ENCODE measurements around the gene PITX1. TPM values are rescaled to one million over a fixed set of nuclear protein-coding genes. Genes with fewer than 3 reads are reported as not detected.

The PITX1 gene
- polyA plus RNA-seq, 1 experiment: 14.3 TPM

DNA sequence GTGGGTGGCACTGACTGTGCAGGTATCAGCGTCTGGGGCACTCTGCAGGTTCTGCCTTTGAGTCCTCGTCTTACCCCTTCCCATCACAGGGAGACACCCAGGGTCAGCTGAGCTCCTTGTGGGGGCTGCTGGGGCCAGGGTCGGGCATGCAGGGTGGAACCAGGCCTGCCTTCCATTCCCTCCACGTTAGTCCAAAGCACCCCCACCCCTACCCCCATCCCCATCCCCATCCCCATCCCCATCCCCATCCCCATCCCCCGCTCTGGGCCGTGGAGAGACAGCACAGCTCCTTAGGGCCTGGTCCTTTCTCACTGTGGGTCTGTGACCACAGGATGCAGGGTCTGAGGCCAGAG, 1.6 kb upstream of the PITX1 start:
- no peaks in the 10 kb centered on the region; the same call in 1 of the 2 replicates for H3K36me3 ChIP-seq (ENCODE audit: control insufficient read depth, insufficient read depth, low read length)
- H3K4me3 ChIP-seq (ENCODE audit: low read depth, low read length): no peak overlapping the region
- TF ChIP-seq, protein P1, sequence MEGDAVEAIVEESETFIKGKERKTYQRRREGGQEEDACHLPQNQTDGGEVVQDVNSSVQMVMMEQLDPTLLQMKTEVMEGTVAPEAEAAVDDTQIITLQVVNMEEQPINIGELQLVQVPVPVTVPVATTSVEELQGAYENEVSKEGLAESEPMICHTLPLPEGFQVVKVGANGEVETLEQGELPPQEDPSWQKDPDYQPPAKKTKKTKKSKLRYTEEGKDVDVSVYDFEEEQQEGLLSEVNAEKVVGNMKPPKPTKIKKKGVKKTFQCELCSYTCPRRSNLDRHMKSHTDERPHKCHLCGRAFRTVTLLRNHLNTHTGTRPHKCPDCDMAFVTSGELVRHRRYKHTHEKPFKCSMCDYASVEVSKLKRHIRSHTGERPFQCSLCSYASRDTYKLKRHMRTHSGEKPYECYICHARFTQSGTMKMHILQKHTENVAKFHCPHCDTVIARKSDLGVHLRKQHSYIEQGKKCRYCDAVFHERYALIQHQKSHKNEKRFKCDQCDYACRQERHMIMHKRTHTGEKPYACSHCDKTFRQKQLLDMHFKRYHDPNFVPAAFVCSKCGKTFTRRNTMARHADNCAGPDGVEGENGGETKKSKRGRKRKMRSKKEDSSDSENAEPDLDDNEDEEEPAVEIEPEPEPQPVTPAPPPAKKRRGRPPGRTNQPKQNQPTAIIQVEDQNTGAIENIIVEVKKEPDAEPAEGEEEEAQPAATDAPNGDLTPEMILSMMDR (IDR thresholded peaks at IDR 0.05; ENCODE audit: insufficient read depth, low read depth, low read length): no peak
- CTCF ChIA-PET: interaction anchor here (1.2 kb wide), 1 partner anchor 308 kb away, joined by 5 read pairs; no protein-coding TSS in a partner anchor
- peaks cover 33% of the 10 kb centered on the region for H3K27me3 ChIP-seq (ENCODE audit: control insufficient read depth, insufficient read depth, low read length)
- POLR2A ChIA-PET: interaction anchor here (0.6 kb wide), 1 partner anchor 104 kb away, joined by 3 read pairs; no protein-coding TSS in a partner anchor
- no peak for DNase-seq (ENCODE audit: low read depth)

DNA sequence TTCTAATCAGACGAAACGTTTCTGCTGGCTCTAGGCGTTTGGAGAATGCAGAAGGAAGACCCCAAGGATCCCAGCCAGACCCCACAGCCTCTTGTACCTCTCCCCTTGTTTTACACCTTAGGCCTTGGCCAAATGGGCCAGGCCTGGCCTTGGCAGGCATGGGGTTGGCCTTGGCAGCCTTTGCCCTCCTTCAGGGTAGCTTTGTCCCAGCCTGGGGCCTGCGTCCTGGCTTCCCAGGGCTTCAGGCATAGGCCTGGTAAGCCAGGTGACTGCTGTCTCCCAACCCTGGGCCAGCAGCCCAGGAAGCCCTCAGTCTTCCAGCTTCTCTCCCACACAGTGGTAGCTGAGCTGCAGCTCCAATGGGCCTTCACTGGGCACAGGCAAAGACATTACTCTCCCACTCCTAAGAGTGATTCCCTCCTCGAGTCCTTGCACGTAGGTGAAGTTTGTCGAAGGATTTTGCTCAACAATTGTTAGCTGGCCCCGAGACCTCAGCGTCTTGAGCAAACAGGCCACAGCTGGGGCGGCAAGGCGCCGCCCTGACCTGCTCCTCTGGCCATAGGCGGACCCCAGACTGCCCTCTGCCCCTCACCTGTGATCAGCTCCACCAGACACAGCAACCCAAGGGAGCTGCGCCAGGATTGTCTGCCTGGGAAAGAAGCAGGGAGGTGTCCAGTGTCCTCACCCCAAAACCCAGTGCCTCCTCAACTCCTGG, 1.1 kb upstream of the PITX1 start:
- DNase-seq (ENCODE audit: low read depth): no peak
- Histone ChIP-seq H3K4me3 (ENCODE audit: low read depth, low read length) (no peak overlapping the region), H3K36me3 (ENCODE audit: control insufficient read depth, insufficient read depth, low read length) (no peaks in the 10 kb centered on the region; the same call in 1 of the 2 replicates), H3K27me3 (ENCODE audit: control insufficient read depth, insufficient read depth, low read length) (peaks cover 29% of the 10 kb centered on the region)
- POLR2A ChIA-PET: interaction anchor here (0.6 kb wide), 1 partner anchor 105 kb away, joined by 3 read pairs; no protein-coding TSS in a partner anchor
- CTCF ChIA-PET: interaction anchor here (1.2 kb wide), 1 partner anchor 309 kb away, joined by 5 read pairs; no protein-coding TSS in a partner anchor
- TF ChIP-seq, protein P1 (IDR thresholded peaks at IDR 0.05; ENCODE audit: insufficient read depth, low read depth, low read length): no peak

DNA sequence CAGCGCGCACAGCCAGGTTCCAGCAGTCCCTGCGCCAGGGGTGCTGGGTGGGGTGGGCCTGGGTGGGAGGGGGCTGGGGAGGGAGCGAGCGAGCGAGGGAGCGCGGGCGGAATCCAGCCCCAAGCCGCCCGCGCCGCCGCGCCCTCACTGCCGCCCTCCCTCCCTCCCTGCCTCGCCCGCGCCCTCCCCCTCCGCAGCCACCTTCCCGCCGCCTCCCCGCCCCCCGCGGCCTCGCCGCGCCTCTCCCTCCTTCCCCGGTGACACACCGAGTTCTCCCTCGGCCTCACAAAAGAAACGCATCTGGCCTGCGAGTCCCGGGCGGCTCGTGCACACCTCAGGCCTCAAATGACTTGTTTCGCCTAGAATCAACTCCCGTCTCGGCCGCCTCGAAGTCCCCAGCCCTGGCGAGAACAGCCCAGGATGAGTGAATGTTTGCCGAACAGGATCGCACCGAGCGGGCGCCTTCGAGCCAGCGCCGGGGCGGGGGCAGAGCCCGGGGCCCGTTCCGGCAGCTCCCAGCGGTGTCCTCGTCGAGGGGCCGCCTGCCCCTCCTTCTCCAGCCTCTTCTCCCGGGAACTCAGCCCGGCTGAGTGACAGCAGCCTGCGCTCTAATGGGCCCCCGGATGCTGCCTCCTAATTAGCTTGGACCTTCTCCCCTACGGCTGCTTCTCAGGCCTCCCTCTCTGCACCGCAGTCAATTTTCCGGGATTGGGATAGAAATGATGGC, 371 bp upstream of the PITX1 start:
- Histone ChIP-seq H3K27me3 (ENCODE audit: control insufficient read depth, insufficient read depth, low read length) (peaks cover 26% of the 10 kb centered on the region), H3K4me3 (ENCODE audit: low read depth, low read length) (peak overlapping the region; percentile 63), H3K36me3 (ENCODE audit: control insufficient read depth, insufficient read depth, low read length) (no peaks in the 10 kb centered on the region; the same call in 1 of the 2 replicates)
- no peak for DNase-seq (ENCODE audit: low read depth)
- TF ChIP-seq, protein P1 (IDR thresholded peaks at IDR 0.05; ENCODE audit: insufficient read depth, low read depth, low read length): no peak
- POLR2A ChIA-PET: no interaction called here
- CTCF ChIA-PET: interaction anchor here (1.2 kb wide), 1 partner anchor 309 kb away, joined by 5 read pairs; no protein-coding TSS in a partner anchor

DNA sequence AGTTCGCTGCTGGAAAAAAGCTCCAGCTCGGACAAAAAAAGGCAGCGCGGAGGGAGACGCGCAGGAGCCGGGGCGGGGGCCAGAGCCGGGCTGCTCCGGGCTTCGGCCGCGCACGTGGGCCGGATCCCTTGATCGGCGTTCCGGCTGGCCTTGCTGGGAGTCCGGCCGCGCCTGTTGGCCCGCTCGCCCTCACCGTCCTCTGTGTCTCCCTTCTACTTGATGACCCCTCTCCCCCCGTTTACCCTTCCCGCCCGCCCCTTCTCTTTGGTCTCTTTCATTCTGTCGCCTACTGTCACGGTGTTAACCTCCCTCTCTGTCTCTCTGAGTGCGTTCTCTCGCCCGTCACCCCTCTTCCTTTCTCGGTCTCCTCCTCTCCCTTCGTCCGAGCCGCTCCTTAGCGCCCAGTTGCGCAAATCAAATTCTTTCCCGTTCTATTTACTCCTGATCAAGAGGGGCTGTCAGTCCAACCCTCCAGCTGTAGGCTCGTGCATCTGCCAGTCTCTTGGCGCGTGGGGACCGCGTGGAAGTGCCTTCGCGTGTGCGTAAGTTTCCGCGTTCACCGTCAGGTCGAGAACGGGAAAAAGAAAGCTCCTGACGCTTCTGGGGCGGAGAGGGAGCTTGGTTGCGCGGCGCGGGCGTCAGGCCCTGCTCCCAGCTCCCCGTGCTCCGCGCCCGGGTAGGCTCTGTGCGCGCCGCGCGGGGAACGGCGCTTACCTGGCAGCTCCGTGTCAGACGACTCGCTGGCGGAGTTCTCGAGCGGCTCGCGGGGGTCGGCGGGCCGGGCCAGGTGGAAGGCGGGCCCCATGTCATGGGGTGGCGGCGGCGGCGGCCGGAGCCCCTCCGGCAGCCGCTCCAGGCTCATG, 798 bp downstream of the PITX1 start:
- H3K27me3 ChIP-seq (ENCODE audit: control insufficient read depth, insufficient read depth, low read length): peaks cover 17% of the 10 kb centered on the region
- TF ChIP-seq, protein P1 (IDR thresholded peaks at IDR 0.05; ENCODE audit: insufficient read depth, low read depth, low read length): no peak
- POLR2A ChIA-PET: no interaction called here
- peaks cover 4% of the 10 kb centered on the region for H3K36me3 ChIP-seq (ENCODE audit: control insufficient read depth, insufficient read depth, low read length)
- peak overlapping the region; percentile 63 for H3K4me3 ChIP-seq (ENCODE audit: low read depth, low read length)
- CTCF ChIA-PET: interaction anchor here (0.8 to 1.2 kb wide), 4 partner anchors 14 to 172 kb away, joined by 3 to 5 read pairs (median 3); no protein-coding TSS in a partner anchor
- DNase-seq (ENCODE audit: low read depth): no peak

Measured in BJ (cell line).